NOMO-1 (cell line): ENCODE results near the gene FEM1B.

Experiments used
- DNase-seq, 2 experiments: peaks; one replicate each; lab custom pipeline; 2025; ENCODE audit not compliant: unreplicated experiment in 2 of 2; lab: John Stamatoyannopoulos, UW

The FEM1B gene

GRCh38 chr15:68283401-68283800 lies 5.9 kb downstream of the FEM1B start:
- DNase-seq, result no peak

- peak in 1 of 2 experiments; percentile 31 for DNase-seq
These were observed 7.2 kb downstream of the FEM1B start for GRCh38 chr15:68284616-68285258.

- DNase-seq, result peak; percentile 61 to 88
These were observed 7.9 kb downstream of the FEM1B start for GRCh38 chr15:68285259-68285980.

DNA sequence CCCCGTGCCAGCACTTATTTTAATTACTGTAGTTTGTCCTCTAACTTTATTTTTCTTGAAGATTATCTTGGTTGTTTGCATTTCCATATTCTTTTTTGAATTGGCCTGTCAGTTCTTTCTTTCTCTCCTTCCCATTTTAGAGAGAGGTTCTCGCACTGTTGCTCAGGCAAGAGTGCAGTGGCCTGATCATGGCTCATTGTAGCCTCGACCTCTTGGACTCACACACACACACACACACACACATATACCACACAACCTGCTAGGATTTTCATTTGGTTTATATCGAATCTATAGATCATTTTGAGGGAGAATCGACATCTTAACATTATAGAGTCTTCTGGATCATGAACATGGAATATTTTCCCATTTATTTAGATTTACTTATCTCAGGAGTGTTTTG lies 8.7 kb downstream of the FEM1B start:
- DNase-seq, result no peak

DNA sequence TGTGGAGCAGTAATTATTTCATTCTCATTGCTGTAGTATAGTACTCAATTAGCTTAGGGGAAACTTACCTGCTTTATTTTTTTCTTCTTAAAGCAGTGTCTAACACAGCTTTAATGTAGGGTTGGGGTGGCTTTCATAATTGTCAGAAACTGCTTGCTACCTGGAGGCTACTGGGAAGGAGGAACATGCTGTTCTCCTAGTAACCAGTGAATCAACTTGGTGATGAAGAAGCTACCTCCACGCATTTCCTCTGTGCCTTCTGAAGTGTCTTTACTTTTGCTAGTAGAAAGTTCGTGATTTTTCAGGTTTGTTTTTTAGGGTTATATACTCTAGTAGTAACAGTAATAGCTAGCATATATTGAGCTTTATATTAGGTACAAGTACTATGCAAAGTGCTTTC lies 11.5 kb downstream of the FEM1B start:
- no peak for DNase-seq

GRCh38 chr15:68289621-68290352 lies 12.2 kb downstream of the FEM1B start:
- DNase-seq, result no peak

DNA sequence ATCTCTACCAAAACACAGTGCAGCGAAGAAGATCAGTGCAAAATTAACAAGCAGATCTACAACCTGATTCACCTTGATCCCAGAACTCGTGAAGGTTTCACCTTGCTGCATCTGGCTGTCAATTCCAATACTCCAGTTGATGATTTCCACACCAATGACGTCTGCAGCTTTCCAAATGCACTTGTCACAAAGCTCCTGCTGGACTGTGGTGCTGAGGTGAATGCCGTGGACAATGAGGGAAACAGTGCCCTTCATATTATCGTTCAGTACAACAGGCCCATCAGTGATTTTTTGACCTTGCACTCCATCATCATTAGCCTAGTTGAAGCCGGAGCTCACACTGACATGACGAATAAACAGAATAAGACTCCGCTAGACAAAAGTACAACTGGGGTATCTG lies 13.2 kb downstream of the FEM1B start:
- no peak for DNase-seq

DNA sequence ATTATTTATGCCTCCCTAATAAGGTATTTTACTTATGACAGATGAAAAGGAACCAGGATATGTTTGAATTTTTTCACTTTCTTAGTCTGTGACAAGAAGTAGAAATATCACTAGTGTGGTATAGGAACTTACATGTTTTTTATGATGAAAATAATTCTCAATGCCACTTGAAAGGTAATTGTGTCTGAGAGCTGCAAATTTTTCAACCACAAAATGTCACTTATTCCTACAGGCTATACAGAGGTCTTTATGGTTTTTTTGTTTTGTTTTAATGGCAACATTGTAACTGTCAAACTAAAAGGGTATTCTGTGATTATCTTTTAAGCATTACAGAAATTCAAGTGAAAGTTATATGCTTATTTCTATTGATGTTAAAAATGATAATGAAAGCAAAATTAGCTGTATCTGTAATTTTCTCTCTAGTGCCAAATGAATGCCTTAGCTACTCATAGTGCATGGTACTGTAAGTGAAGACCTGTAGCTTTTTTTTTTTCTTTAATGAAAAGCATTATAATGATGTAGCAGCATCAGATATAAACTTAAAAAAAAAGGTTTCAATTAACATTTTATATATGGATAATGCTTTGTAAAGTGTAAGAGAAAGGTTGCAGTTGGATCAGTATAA lies 14.7 kb downstream of the FEM1B start:
- no peak for DNase-seq

- DNase-seq, result no peak
These were observed 15.4 kb downstream of the FEM1B start for GRCh38 chr15:68292967-68293366.

DNA sequence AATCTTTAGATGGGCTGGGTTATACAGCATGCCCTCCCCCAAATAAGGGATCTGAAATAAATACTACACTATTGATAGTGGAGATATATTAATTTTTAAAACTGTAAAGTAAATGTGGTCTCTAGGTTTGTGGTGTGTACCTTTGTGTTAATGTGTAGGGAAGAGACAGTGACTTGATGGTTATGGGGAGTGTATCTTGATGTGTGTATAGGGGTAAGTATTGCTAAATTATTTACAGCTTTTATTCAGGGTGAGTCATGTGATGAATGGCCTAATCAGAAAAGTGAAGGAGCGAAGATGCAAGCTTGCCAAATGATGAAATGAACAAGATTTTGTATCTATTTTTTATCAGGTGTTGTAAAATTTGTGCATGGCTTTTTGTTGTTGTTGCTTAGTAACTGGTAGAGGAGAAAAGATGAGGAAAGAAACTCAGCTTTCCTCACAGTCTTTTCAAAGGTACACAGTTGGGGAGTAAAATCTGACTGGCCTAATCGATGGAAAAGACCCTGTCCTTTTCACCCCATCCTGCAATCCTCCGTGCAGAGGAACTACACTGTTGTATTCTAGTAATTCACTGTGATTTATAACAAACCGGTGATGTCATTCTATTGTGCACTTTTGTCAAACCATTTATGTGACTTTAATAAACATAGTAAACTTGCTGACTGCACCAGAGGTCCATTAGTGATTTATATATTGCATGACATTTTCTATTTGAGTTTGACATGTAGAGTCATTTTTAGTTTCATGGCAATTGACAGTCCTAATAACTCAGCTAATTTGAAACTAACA lies 17.7 kb downstream of the FEM1B start:
- no peak for DNase-seq

DNA sequence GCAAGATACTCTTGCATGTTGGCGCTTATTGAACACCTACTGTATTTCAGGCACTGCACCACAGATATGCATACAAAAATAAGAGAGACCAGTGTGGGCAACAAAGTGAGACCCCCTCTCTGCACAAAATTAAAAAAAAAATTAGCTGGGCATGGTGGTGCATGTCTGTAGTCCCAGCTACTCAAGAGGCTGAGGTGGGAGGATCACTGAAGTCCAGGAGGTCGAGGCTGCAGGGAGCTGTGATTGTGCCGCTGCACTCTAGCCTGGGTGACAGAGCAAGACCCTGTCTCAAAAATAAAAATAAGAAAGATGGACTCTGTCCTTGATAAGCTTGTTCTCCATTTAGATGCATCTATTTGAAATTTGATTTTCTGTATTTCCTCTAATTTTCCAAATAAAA lies 20.8 kb downstream of the FEM1B start:
- no peak for DNase-seq

DNA sequence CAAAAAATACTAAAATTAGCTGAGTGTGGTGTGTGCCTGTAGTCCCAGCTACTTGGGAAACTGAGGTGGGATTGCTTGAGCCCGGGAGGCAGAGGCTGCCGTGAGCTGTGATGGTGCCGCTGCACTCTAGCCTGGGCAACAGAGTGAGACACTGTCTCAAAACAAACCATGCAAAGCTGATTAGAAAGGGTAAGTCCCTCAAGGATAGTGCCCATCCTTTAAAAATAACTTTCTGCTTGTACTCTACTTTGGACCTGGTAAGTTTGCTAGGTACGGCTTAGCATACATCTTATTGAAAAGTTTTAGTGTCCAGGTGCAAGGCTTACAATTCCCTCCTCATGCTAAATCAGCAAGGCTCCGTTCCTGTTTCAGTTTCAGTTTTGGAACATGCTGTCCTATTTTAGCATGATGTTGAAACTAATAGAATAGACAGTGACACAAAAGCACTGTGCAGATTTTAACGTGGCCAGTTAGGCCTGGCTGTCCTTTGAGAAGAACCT lies 21.4 kb downstream of the FEM1B start:
- peak; percentile 56 to 86 for DNase-seq

DNA sequence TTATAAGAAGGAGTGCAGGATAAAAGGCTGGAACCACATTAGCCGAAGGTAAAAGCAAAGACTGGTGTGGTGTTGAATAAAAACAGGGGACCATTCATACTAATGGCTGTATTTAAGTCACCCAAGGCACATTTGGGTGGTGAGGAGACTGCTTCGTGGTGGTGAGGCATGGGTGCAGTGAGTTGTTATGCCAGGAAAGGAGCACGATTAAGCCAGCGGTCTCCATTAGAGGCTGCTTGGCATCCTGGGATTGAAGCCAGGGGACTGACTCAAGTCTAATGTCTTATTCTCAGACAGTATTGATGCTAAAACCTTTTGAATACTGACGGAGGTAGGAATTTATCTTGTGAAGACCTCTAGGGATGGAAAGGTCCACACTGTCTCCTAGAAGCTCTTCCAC lies 21.9 kb downstream of the FEM1B start:
- no peak for DNase-seq

DNA sequence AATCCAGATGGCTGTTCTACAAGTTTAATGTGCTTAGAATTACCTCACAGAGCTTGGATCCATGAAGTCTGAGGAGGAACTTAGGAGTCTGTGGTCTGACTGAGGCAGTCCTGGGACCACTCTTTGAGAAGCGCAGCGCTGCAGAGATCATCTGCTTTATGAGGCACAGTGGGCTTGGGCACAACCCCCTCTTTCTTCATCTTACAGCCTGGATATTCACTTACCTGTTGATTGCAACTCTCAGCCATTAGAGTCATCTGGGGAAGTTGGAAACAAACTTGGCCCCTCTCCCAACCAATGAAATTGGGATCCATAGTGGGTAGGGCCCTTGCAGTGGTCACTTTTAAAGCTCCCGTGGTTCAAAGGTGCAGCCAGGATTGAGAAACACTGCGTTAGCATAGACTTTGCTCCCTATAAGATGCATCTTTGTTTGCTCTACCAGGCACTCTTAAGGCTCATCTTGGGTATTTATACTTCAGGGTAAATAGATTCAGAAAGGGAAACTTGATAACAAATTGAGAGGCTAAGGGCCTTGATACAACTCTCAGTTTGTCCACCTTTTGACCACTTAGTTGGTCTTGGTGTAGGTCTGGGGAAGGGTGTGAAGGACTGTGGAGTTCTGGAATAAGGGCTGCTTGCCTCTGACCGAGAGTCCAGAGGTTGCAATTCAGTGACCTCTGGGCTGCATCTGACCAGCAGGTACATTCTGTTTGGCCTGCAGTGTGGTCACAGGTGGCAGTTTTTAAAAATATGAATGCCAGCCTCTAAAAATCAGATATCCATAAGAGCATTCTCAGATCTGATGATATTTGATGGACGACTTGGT lies 22.8 kb downstream of the FEM1B start:
- no peak for DNase-seq

DNA sequence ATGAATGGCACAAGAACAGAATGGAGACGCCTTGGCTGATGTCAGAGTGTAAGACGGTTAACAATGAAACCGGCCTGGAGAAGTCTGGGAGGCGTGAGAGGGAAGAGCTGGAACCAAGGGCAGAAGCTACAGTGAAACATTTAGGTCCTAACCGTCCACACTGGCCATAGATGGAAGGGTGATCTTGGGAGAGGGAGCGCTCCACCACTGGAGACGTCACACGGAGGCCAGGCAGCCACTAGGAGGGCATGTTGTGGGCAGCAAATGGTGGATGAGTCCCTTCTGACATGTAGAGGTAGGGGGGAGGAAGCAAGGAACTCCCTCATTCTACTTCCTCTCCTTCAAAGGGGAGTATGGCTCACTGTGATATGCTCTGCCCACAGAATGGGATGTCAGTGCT lies 23.8 kb downstream of the FEM1B start:
- DNase-seq, result no peak

DNA sequence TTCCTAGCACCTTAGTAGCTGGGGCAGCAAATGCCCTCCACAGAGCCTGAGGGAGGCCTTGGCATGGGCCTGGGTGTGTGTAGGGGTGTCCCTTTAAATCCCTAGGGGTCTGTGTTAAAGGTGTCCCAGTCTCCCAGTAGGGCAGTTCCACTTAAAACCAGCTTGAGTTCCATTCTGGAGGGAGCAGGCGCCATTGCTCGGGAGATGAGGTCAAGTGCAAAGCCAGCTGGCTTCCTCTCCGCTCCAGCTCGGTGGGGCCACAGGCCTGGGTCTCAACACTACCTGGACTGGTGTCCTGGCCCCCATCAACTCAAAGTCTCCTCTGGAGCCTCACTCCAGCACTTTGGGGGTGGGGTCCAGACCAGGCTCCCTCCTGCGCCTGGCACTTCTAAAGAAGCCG lies 25.2 kb downstream of the FEM1B start:
- DNase-seq, result no peak

DNA sequence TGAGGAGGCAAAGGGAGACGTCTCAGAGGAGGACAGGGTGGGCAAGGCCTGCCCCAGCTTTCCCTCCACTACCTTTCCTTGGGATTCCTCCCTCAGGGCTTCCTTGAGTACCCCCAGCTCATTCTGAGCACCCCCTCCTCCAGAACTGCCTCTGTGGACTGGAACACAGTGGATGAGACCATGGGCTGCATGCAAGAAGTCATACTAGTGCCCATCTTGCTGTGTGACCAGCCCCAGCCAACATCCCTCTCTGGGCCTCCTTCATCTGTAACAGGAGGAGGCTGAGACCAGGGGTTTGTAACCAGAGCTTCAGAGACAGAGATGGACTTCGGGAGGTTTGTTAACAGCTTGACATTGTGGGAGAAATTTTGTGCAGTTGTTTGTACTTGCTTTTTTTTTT lies 25.6 kb downstream of the FEM1B start:
- no peak for DNase-seq

- no peak for DNase-seq
These were observed 26.3 kb downstream of the FEM1B start for GRCh38 chr15:68303560-68304436.
